Measurements from ENCODE around the gene GPR55.

GPR55 gene

DNA sequence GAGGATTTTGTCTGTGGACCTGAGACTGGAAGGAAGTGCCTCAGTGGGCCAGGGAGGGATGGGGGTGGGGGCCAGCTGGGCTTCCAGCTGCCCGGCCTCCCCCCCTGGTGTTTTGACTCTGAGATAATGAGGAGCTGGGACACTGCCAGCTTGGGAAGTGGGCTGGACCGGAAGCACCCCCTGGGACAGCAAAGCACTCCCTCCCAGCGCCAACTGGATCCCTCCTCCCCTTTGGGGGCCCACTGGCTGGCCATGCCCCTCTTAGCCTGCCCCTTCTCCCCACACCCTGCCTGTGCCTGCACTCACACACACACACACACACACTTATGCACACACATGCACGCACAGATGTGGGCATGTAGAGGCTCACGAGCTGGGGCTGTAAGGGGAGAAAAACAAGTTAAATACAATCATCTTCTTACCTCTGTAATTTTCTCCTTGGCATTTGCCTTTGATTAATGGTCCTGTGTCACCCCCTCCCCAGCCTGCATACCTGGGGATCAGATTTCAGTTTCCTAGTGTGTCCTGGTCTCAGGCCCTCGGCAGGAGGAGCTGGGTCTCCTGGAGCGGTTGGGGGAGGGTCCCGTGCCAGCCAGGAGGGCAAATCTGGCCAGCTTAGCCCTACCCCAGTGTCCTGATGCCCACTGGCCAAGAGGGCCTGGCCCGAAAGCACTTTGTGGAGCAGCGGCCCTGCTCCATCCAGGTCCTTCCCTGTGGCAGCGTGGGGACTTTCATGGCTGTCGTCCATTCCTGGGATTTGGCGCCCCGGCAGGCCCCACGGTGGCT, 56.7 kb downstream of the GPR55 start:
- TF ChIP-seq, protein P1, sequence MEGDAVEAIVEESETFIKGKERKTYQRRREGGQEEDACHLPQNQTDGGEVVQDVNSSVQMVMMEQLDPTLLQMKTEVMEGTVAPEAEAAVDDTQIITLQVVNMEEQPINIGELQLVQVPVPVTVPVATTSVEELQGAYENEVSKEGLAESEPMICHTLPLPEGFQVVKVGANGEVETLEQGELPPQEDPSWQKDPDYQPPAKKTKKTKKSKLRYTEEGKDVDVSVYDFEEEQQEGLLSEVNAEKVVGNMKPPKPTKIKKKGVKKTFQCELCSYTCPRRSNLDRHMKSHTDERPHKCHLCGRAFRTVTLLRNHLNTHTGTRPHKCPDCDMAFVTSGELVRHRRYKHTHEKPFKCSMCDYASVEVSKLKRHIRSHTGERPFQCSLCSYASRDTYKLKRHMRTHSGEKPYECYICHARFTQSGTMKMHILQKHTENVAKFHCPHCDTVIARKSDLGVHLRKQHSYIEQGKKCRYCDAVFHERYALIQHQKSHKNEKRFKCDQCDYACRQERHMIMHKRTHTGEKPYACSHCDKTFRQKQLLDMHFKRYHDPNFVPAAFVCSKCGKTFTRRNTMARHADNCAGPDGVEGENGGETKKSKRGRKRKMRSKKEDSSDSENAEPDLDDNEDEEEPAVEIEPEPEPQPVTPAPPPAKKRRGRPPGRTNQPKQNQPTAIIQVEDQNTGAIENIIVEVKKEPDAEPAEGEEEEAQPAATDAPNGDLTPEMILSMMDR (IDR thresholded peaks at IDR 0.05; ENCODE audit: unreplicated experiment in 3 of 3) = no peak

DNA sequence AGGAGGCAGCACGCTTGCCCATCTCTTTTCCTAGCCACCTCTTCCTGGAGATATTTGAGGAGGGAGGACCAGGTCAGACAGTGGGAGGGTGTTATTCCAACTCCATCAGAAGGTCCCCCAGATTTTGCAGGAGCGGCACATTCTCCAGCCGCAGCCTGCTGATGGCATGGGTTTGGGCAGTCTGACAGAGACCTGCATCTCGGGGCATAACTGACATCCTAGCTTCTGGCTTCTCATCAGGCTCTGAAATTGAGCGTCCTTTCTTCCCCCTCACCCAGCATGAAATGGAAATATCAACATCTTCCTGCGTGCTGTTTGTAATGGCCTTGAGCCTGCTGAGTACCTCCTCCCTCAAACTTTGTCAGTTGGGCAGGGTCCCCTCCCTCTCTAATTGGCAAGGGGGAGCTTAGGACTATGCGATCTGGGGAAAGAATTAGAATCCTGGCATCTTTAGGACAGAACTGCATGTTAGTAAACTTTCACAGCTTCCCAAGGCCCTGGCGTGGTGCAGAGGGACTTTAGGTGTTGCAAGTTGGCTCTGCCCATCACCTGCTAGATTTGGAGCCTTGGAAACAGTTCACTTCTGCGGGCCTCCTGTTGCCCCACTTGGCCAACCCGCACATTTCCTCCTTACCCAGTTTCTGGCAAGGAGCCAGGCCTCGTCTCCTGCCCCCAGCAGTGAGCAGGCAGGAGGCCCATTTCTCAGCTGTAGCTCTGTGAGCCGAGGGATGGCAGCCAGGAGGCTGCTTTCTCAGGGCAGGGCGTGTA, 58.1 kb downstream of the GPR55 start:
- H3K9me3 Mint-ChIP-seq = no peaks in the 10 kb centered on the region
- H3K27ac Mint-ChIP-seq = peak overlapping the region; percentile 90 to 100 (median 95)
- TF ChIP-seq, protein P1 (IDR thresholded peaks at IDR 0.05; ENCODE audit: unreplicated experiment in 3 of 3) = no peak
- no peaks in the 10 kb centered on the region for H3K36me3 Mint-ChIP-seq (ENCODE audit: low read depth)
- peak overlapping the region; percentile 90 to 97 (median 91) for H3K4me3 Mint-ChIP-seq
- peaks cover 4% of the 10 kb centered on the region for H3K27me3 Mint-ChIP-seq (ENCODE audit: low read depth)
- H3K4me1 Mint-ChIP-seq = peaks cover 54% of the 10 kb centered on the region

More for the DNA sequence above, 56.7 kb downstream of the GPR55 start:
- H3K36me3 Mint-ChIP-seq (ENCODE audit: low read depth) = peaks cover 4% of the 10 kb centered on the region
- no peaks in the 10 kb centered on the region for H3K27me3 Mint-ChIP-seq (ENCODE audit: low read depth)
- no peaks in the 10 kb centered on the region for H3K9me3 Mint-ChIP-seq
- peaks cover 58% of the 10 kb centered on the region for H3K4me1 Mint-ChIP-seq
- peak overlapping the region; percentile 95 to 100 (median 100) for H3K27ac Mint-ChIP-seq
- H3K4me3 Mint-ChIP-seq = peak overlapping the region; percentile 87 to 90 (median 88)

DNA sequence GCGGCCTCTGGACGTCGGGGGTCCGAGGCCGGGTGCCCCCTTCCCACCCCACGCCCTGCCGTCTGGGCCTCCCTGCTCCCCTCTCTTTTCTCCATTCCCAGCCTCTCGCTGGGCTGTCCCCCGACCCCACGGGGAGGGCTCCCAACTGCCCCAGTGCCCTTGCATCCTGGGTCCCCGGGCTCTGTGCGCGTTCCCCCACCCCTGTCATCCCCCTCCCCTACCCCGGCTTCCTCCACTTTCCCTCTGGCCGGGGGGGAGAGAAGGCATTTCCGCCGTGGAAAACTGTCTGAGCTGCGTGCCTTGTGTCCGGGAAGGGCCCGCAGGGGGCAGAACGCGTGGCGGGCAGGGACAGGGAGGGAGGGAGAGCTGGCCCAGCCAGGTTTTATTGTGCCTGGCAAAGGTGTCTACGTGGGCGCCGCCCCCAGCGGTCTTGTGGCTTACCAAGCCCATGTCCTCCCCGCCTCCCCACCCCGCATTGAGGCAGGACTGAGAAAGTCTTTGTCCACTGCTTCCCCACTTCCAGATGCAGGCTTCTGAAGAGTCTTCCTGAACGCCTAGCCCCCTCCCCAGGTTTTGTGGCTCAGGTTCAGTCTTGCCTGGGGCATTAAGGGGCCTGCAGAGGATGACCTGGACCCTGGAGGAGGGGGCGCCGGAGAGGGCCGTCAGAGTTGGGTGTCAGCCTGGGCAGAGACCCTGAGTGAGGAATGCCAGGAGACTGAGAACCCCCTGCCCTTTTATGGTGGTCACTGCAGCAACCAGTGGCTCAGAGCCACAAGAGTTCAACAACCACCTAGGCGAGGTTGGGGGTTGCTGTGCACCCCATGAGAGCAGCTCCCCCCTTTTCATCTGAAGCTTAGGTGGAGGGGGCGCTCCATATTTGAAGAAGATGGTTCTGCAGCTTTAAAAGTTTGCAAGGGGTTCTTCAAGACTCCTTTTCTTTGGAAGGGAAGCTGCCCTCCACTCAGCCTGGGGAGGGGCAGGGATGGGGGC, 59.0 kb downstream of the GPR55 start:
- H3K4me1 Mint-ChIP-seq = peaks cover 54% of the 10 kb centered on the region
- H3K4me3 Mint-ChIP-seq = peak overlapping the region; percentile 90 to 97 (median 91)
- no peaks in the 10 kb centered on the region for H3K36me3 Mint-ChIP-seq (ENCODE audit: low read depth)
- no peaks in the 10 kb centered on the region for H3K9me3 Mint-ChIP-seq
- peak overlapping the region; percentile 90 to 100 (median 95) for H3K27ac Mint-ChIP-seq
- TF ChIP-seq, protein P1 (IDR thresholded peaks at IDR 0.05; ENCODE audit: unreplicated experiment in 3 of 3) = peak in 1 of 3 experiments; percentile 16
- H3K27me3 Mint-ChIP-seq (ENCODE audit: low read depth) = peaks cover 9% of the 10 kb centered on the region

DNA sequence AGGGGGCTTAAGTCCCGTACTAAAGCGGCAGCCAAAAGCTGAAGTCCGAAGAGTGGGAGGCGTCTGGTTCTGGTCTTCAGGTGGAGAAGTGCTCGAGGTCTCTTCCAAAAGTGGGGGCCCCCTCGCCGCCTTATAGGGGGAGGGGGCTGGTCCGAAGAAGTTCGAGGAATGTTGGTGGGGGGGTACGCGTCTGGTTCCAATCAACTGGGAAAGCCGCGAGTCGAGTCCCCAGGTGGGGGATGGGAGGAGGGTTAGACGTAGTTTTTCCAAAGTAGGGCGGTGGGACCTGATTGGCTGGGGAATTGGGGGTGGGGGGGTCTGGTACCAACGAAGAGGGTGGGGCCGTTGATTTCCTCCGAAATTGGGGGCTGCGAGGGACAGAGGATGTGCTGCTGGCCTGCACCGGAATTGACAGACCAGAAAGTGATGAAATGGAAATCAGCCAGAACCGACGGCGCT, 59.7 kb downstream of the GPR55 start:
- Mint-ChIP-seq H3K27ac (peak overlapping the region; percentile 83 to 100 (median 95)), H3K4me3 (peak overlapping the region; percentile 90 to 97 (median 91))

More for the DNA sequence above, 59.7 kb downstream of the GPR55 start:
- TF ChIP-seq, protein P1 (IDR thresholded peaks at IDR 0.05; ENCODE audit: unreplicated experiment in 3 of 3) = no peak
- peaks cover 48% of the 10 kb centered on the region for H3K4me1 Mint-ChIP-seq
- H3K9me3 Mint-ChIP-seq = no peaks in the 10 kb centered on the region
- peaks cover 9% of the 10 kb centered on the region for H3K27me3 Mint-ChIP-seq (ENCODE audit: low read depth)
- no peaks in the 10 kb centered on the region for H3K36me3 Mint-ChIP-seq (ENCODE audit: low read depth)

All from nephron (organoid).